ENCODE measurements around the gene AIG1.
"Not testable (repeated sequence)": the region's sequence is repeated elsewhere in the genome, so short reads cannot be mapped to it uniquely, and the experiment has no call there.

Gene AIG1

GRCh38 chr6:143135325-143135724 lies 74.6 kb downstream of the AIG1 start:
- DNase-seq = no peak

DNA sequence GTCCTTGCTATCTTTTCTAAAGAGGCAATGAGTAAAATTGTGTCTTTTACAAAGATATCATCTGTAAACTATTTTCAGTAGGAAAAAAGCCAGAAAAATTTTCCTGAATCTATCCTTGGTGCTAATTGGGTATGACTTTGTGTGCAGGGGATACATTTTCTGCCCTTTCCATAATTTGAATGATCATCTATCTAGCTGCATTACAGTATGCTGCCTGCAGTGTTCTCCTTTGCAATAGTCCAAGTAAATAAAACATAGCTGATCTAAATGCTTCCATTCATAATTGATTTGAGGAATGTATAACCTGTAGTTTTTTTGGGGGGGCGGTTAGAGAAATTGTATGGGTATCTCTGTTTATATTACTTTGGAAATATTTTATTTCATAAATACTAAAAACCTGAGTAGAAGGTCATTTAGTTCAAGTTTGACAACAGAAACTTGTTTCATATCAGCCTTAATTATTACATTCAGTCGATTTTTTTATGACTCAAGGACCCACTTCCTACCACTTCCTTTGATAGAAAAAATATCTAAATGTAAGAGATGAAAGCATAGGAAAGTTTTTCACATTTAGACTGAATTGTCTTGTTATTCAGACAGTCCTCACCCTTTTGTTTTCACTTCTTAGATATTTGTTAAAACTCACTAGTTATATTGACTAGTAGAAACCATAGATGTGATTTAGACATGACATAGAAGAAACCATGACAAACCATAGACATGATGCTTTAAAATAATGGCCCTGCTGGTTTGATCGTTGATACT lies 75.3 kb downstream of the AIG1 start:
- no peak for DNase-seq

GRCh38 chr6:143136647-143137046 lies 76.0 kb downstream of the AIG1 start:
- DNase-seq = no peak

DNA sequence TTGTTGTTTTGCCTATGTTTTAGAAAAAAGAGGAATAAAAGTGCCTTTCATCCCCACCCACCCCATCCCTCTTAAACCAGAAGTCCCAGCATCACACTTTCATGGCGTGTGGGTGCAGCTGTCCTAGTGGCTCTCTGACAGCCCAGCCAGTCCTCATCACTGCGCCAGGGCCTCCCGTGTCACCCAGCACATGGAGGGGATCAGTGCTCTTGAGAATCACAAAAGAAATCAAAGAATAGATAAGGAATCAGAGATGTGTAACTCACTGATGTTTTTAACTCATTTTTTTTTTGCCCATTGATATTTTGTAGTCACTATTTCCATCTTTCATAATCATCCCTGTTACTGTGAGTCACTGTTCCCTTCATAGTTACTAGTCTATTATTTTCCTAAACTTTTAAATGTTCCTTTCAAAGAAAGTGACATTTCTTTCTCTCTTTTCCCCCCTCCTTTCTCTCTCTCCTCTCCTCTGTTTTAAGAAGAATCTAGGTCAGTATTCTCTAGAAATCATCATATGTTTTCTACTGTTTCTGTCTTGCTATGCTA lies 78.6 kb downstream of the AIG1 start:
- no peak for DNase-seq

DNA sequence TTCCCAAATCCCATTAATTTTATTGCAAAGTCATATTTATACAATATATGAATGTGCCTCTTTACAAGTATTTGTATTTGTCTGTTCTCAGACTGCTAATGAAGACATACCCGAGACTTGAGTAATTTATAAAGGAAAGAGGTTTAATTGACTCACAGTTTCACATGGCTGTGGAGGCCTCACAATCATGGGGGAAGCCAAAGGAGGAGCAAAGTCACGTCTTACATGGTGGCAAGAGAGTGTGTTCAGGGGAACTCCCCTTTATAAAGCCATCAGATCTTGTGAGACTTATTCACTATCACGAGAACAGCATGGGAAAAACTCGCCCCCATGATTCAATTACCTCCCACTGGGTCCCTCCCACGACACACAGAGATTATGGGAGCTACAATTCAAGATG lies 79.2 kb downstream of the AIG1 start:
- not testable (repeated sequence) for DNase-seq

DNA sequence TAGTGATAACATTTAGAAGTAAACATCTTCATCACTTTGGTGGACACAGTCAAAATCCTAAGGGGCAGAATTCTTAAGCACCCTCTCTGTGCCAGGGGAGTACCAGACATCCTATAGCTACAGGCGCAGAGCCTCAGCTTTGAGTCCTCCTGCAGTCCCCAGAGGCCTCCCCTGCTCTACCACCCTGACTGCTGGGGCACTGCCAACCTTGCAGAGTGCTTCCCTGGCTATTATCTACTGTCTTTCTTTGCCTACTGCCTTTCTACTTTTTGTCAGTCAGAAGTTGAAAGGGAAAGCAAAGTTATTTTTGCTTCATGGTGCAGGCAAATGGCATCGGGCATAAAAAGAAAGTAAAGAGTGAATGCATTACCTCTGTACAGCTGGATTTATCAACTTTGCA lies 80.1 kb downstream of the AIG1 start:
- no peak for DNase-seq

- no peak for DNase-seq
Observed at GRCh38 chr6:143141442-143141841, 80.8 kb downstream of the AIG1 start.

GRCh38 chr6:143146186-143146851 lies 85.6 kb downstream of the AIG1 start:
- DNase-seq = no peak

- DNase-seq = no peak
Observed at GRCh38 chr6:143149771-143150170, 89.1 kb downstream of the AIG1 start.

DNA sequence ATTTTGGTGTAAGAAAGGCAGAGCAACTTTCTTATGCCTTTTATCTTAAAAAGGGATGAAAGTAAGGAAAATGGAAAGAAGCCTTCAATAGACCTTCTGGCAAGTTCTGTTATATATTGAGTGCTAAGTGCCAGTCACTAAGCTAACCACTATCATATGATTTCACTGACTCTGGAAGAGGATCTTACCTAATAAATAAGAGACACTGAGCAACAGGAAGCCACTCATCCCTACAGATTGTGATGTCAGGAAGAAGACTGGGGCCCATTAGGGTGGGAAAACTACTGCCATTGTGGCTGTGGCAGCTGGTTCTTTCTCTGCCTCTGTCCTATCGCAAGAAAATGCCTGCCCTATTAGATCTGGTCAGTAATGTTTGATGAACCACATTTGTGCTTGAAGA lies 89.6 kb downstream of the AIG1 start:
- no peak for DNase-seq

DNA sequence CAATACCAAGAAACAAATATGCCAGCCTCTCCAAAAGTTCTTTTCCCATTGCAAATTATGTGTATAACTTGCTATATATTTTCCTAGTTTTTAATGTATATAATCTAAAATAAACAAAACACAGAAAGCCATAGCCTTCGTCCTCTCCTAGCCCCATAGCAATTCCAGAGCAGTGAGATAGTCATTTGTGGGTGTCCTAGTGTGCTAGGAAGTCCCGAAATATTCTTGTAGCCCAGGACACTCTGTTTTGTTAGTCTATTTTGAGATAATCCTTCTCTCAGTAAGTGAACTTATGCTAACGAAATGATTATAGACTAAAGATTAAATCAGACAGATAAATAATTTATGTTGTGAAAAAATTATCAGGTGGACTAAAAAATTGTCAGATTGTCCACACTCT lies 90.7 kb downstream of the AIG1 start:
- DNase-seq = no peak

DNA sequence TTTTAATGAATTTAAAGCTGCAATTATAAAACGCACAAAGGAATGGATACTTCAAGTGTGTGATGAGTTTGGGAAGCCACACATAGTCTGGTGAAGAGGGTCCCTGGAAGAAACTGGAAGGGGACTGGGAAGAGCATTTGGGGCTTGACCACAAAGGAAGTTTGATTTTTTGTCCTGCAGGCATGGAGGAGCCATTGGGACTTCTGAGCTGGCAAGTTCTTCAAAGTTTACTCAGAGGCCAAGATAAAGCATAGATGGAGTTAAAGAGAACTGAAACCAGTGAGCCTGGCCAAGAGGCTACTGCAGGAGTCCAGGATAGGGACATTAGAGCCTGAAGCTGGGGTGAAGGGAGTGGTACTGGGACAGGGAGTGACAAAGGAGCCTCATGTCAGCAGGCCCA lies 95.0 kb downstream of the AIG1 start:
- no peak for DNase-seq

DNA sequence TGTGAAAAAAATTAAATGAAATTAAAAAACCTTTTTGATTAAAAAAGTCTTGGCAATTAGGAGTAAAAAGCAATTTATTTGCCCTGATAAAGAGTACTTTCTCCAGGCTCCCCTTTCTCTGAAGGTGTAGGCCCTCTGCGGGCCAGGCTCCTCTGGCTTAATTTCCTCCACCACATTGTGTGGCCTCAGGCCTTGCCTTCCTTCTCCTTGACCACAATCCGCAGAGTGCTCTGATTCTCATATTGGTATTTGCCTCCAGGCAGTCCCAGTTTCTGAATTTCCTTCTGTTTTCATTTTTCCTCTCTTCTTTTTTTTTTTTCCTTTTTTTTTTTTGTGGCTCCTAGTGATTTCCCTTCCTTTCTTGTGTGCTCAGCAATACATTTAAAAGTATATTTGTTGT lies 96.4 kb downstream of the AIG1 start:
- DNase-seq = no peak

DNA sequence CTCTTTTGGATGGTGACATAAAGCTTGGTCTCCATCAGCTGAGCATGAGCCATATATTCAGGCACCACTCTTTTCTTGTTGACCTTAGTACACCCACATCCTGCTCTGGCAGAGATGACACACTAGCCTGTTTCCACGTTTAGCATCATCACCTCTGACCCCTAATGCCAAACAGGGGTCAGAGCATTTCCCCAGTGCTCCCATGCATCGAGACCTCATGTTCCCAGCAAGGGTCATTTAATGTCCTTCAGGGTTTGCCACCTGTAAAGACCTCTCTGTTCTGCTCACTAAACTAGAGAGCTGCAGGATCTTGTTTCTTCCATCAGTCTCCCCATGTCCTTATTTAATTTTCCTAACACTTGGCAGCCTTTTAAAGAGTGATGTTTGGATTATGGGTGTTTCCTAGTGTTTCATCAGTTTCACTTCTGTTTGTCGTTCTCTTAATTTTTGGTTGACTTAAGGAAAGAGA lies 97.5 kb downstream of the AIG1 start:
- no peak for DNase-seq

DNA sequence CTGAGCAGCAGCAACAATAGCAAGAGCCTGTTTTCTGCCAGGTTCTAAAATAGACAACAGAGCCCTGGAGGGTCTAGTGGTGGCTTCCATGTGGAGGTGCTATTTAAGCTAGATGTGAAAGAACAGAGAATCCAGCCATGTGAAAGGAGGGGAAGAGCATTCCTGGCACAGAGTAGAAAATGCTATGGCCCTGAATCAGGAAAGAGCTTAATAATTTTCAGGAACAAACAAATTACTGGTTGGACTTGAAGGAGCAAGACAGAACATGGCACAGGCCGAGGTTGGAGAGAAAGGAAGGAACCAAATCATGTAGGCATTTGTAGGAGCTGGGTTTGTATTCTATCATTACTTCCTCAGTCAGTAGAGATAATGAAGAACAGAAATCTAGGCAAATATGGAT lies 98.3 kb downstream of the AIG1 start:
- no peak for DNase-seq

- DNase-seq = no peak
Observed at GRCh38 chr6:143160015-143160414, 99.3 kb downstream of the AIG1 start.

- DNase-seq = no peak
Observed at GRCh38 chr6:143160439-143161220, 99.9 kb downstream of the AIG1 start.

- DNase-seq = no peak
Observed at GRCh38 chr6:143163621-143164020, 102.9 kb downstream of the AIG1 start.

GRCh38 chr6:143164565-143165105 lies 103.9 kb downstream of the AIG1 start:
- no peak for DNase-seq

- no peak for DNase-seq
Observed at GRCh38 chr6:143165315-143165855, 104.7 kb downstream of the AIG1 start.

GRCh38 chr6:143166247-143166695 lies 105.6 kb downstream of the AIG1 start:
- no peak for DNase-seq

GRCh38 chr6:143167224-143167623 lies 106.5 kb downstream of the AIG1 start:
- DNase-seq = no peak

- not testable (repeated sequence) for DNase-seq
Observed at GRCh38 chr6:143168396-143168816, 107.7 kb downstream of the AIG1 start.

All from DMS153 (cell line).